ENCODE measurements around the gene DLL4. TPM values are rescaled to one million over a fixed set of nuclear protein-coding genes. Genes with fewer than 3 reads are reported as not detected.
A peak's percentile ranks its signal among the peaks of the same experiment; 100 is the strongest.

DLL4 gene
- total RNA-seq, 2 experiments from 2014 or later, result 0.11 to 0.14 TPM

DNA sequence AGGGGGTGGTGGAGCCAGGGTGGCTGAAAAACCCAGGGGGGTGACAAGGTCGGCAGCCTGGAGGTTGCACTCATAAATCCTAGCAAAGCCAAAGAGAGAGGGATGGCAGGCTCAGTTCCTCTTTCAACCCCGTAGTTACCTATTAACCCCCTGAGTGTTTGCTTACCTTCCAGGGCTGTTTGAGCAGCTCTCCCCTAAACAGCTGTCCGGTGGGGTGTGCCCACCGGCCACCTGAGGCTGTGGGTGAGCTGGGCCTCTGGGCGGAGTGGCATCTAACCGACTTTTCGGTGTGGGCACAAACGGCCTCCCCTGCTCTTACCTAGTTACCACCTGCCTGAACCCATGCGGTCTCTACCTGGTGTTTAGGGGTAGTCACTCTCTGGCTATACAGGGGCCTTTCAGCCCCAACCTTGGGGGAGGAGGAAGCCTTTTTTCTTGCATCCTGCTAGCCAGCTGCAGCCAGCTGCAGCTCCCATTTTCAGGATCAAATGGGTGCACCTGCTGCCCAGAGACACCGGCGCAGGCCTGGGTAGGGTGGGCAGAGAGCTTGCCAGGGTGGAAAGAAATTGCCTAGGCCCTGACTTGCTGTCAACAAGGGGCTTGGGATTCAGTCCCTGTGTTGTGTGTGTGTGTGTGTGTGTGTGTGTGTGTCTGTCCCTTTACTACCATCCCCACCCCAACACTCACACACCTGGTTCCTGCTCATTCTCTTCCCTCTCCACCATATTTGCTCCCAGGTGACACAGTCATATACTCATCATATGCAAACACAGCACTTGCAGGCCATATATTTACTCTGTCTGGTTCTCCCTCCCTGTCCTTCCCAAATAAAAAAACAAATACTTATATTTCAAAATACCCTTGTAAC lies 3.7 kb downstream of the DLL4 start:
- ChIA-PET POLR2A (interaction anchor here (5.9 kb wide), 1 partner anchor 9 kb away, joined by 49 read pairs; no protein-coding TSS in a partner anchor), CTCF (no interaction called here)
- H3K9me3 Mint-ChIP-seq, result no peaks in the 10 kb centered on the region
- no peaks in the 10 kb centered on the region for H3K36me3 Mint-ChIP-seq (ENCODE audit: low read depth)
- ATAC-seq (ENCODE audit: poor library complexity), result no peak
- intact Hi-C loops (cut with DNase I, micrococcal nuclease), result loop anchor here in 1 of 2 experiments (2.0 kb wide), 1 partner anchor 20 kb away; no protein-coding TSS in a partner anchor
- no peak overlapping the region for H3K27ac Mint-ChIP-seq
- H3K4me3 Mint-ChIP-seq, result peak overlapping the region; percentile 42
- no peak overlapping the region for H3K27ac ChIP-seq (ENCODE audit: low read depth in 1 of 2, low read length in 2 of 2)
- peaks cover 56% of the 10 kb centered on the region for H3K27me3 Mint-ChIP-seq
- H3K36me3 ChIP-seq (ENCODE audit: insufficient read depth, low read length), result no peaks in the 10 kb centered on the region
- H3K27me3 ChIP-seq (ENCODE audit: control insufficient read depth in 1 of 2, insufficient read depth in 2 of 2, low read length in 2 of 2), result peaks cover 43 to 44% of the 10 kb centered on the region in 2 experiments
- peaks cover 0 to 24% of the 10 kb centered on the region in 2 experiments for H3K9me3 ChIP-seq (ENCODE audit: control insufficient read depth in 1 of 2, insufficient read depth in 1 of 2, low read length in 2 of 2)
- TF ChIP-seq, protein P1, sequence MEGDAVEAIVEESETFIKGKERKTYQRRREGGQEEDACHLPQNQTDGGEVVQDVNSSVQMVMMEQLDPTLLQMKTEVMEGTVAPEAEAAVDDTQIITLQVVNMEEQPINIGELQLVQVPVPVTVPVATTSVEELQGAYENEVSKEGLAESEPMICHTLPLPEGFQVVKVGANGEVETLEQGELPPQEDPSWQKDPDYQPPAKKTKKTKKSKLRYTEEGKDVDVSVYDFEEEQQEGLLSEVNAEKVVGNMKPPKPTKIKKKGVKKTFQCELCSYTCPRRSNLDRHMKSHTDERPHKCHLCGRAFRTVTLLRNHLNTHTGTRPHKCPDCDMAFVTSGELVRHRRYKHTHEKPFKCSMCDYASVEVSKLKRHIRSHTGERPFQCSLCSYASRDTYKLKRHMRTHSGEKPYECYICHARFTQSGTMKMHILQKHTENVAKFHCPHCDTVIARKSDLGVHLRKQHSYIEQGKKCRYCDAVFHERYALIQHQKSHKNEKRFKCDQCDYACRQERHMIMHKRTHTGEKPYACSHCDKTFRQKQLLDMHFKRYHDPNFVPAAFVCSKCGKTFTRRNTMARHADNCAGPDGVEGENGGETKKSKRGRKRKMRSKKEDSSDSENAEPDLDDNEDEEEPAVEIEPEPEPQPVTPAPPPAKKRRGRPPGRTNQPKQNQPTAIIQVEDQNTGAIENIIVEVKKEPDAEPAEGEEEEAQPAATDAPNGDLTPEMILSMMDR (IDR thresholded peaks at IDR 0.05), result no peak
- H3K4me3 ChIP-seq (ENCODE audit: low read length), result no peak overlapping the region
- DNase-seq, result no peak
- peaks cover 36% of the 10 kb centered on the region for H3K4me1 Mint-ChIP-seq (ENCODE audit: low read depth)
- peaks cover 38% of the 10 kb centered on the region for H3K4me1 ChIP-seq (ENCODE audit: insufficient read depth, low read length)

DNA sequence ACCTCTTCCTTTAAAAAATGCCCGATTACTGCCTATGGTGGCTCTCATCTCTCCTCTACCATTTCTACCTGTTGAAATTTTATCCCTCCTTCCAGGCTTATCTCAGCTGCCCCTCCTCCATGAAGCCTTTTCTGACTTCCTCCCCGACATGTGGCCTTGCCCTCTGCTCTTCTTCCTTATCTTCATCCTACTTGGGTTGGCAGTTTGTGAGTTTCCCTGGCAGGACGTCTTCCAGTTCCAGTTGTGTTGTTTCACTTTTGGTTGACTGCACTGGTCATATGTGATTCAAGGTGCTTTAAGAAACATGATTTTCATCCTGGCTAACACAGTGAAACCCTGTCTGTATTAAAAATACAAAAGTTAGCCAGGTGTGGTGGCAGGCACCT lies 4.4 kb downstream of the DLL4 start:
- DNase-seq, result no peak
- H3K36me3 Mint-ChIP-seq (ENCODE audit: low read depth), result no peaks in the 10 kb centered on the region
- peaks cover 32% of the 10 kb centered on the region for H3K4me1 ChIP-seq (ENCODE audit: insufficient read depth, low read length)
- H3K4me3 ChIP-seq (ENCODE audit: low read length), result no peak overlapping the region
- ChIA-PET POLR2A (no interaction called here), CTCF (no interaction called here)
- H3K9me3 Mint-ChIP-seq, result no peaks in the 10 kb centered on the region
- TF ChIP-seq, protein P1 (IDR thresholded peaks at IDR 0.05), result no peak
- H3K27me3 ChIP-seq (ENCODE audit: control insufficient read depth in 1 of 2, insufficient read depth in 2 of 2, low read length in 2 of 2), result peaks cover 37% of the 10 kb centered on the region in 2 experiments
- no peak for ATAC-seq (ENCODE audit: poor library complexity)
- H3K27ac ChIP-seq (ENCODE audit: low read depth in 1 of 2, low read length in 2 of 2), result no peak overlapping the region
- intact Hi-C loops (cut with DNase I, micrococcal nuclease), result loop anchor here in 1 of 2 experiments (2.0 kb wide), 1 partner anchor 21 kb away; no protein-coding TSS in a partner anchor
- peaks cover 0 to 22% of the 10 kb centered on the region in 2 experiments for H3K9me3 ChIP-seq (ENCODE audit: control insufficient read depth in 1 of 2, insufficient read depth in 1 of 2, low read length in 2 of 2)
- H3K27me3 Mint-ChIP-seq, result peaks cover 50% of the 10 kb centered on the region
- peaks cover 35% of the 10 kb centered on the region for H3K4me1 Mint-ChIP-seq (ENCODE audit: low read depth)
- no peak overlapping the region for H3K27ac Mint-ChIP-seq
- H3K4me3 Mint-ChIP-seq, result no peak overlapping the region
- no peaks in the 10 kb centered on the region for H3K36me3 ChIP-seq (ENCODE audit: insufficient read depth, low read length)

DNA sequence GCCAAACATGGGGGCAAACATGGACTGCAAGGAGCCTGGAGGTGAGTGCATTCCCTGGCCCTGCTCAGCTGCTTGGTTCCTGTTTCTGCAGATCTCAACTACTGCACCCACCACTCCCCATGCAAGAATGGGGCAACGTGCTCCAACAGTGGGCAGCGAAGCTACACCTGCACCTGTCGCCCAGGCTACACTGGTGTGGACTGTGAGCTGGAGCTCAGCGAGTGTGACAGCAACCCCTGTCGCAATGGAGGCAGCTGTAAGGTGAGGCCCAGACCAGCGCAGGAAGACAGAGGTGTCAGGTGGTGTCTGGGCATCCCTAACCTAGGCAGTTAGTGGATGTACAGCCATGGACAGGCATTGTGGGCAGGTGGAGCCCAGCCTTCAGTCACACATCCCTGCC lies 5.3 kb downstream of the DLL4 start:
- intact Hi-C loops (cut with DNase I, micrococcal nuclease), result no loop called here
- Mint-ChIP-seq H3K36me3 (ENCODE audit: low read depth) (no peaks in the 10 kb centered on the region), H3K27ac (no peak overlapping the region), H3K27me3 (peaks cover 41% of the 10 kb centered on the region), H3K4me1 (ENCODE audit: low read depth) (peaks cover 25% of the 10 kb centered on the region), H3K9me3 (no peaks in the 10 kb centered on the region), H3K4me3 (no peak overlapping the region)
- ChIA-PET POLR2A (no interaction called here), CTCF (interaction anchor here (0.6 kb wide), 1 partner anchor 30 kb away, joined by 3 read pairs; no protein-coding TSS in a partner anchor)
- TF ChIP-seq, protein P1 (IDR thresholded peaks at IDR 0.05), result no peak
- DNase-seq, result no peak
- Histone ChIP-seq H3K4me3 (ENCODE audit: low read length) (no peak overlapping the region), H3K27me3 (ENCODE audit: control insufficient read depth in 1 of 2, insufficient read depth in 2 of 2, low read length in 2 of 2) (peaks cover 29 to 30% of the 10 kb centered on the region in 2 experiments), H3K27ac (ENCODE audit: low read depth in 1 of 2, low read length in 2 of 2) (no peak overlapping the region), H3K9me3 (ENCODE audit: control insufficient read depth in 1 of 2, insufficient read depth in 1 of 2, low read length in 2 of 2) (peaks cover 0 to 15% of the 10 kb centered on the region in 2 experiments), H3K4me1 (ENCODE audit: insufficient read depth, low read length) (peaks cover 22% of the 10 kb centered on the region), H3K36me3 (ENCODE audit: insufficient read depth, low read length) (no peaks in the 10 kb centered on the region)
- ATAC-seq (ENCODE audit: poor library complexity), result no peak

Measured in CD4-positive, alpha-beta T cell (primary cell).